HG03139 (cell line): ENCODE results near the gene FAM107A.
A peak's percentile ranks its signal among the peaks of the same experiment; 100 is the strongest.
"Not testable (repeated sequence)": the region's sequence is repeated elsewhere in the genome, so short reads cannot be mapped to it uniquely, and the experiment has no call there.

Source experiments
- ATAC-seq: cut with Tn5 transposase; IDR thresholded peaks from one replicate; pipeline ENCODE4 v1.9.1; 2021; ENCODE audit not compliant: unreplicated experiment

Gene FAM107A

DNA sequence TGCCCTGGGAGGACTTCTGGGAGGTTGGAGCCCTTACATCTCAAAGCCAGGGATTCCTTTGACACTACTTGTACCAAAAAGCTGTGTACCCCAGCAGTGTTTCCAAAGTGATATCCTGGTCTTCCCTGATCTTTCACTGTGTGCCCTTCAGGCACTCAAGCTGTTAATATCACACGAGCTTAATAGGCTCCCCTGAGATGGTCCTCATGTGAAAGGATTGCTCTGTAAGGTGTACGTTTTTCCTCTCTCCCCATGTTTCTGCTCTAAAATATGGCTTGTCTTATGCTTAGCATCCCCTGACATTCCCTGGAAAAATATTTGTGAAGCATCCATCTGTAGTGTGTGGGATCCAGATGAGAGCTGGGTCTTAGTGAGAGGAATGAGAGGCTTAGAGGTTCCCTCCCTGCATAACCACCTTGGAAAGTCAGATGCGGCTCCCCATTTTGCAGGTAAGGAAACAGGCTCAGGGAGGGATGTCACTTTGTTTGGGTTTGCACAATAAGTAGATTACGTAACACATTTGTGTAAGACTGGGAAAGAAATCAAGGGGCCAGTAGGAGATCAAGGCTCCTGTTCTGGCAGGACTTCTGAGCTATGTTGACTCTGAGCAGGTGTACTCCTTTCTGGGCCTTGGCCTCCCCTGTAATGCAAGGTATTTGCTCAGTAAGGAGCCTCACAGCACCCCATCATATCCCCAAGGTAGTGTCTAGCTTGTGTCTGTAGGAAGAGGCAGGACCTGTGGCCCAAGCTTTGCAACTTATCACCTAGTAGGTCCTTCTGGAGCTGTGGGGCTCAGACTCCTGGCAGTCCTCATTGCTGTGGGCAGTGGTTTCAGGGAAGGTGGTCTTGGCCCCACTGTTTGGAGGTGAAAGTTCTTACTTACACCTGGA lies 39.5 kb downstream of the FAM107A start:
- no peak for ATAC-seq

DNA sequence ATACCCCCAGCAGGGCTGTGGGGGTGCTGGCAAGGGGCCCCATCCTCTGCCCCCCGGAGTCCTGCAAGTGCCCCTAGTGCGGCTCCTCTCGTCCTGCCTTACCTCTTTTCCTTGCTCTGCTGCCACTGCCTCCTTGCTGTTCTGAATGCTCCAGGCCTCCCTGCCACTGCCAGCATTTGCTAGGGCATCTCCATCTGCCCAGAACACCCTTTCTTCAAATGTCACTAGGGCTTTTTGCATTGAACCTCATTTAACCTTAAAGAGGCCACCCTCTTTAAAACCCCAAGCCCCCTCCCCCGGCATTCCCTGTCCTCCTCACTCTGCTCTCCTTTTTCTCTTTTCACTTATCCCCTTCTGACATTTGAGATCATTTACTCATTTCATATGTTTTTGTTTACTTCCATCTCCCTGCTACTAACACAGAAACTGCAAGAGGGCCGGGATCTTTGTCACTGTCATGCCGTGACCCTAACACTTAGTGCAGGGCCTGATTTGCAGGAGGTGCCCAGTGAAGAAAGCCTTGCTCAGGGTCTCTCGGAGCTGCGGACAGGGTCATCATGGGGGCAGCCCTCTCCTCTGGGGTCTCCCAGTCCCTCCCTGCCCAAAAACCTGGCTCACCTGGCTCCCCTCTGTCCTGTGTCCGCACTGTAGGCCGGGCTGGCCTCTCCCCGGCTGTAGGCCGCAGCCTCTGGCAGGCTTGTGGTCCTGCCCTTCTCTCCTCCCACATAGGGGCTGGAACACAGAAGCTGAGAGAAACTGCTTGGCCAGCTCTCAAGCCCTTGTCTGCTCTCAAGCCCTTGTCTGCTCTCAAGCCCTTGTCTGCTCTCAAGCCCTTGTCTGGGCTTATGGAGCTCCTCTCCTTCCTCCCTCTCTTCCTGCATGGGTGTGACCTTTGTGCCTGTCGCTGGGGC lies 40.4 kb downstream of the FAM107A start, which contains the start of gene ACOX2:
Gene ACOX2, minus strand, starts transcription at position 690 of the 911 bp plus-strand sequence. CDS start 2,084 bp downstream, outside the sequence.
- ATAC-seq, result no peak

DNA sequence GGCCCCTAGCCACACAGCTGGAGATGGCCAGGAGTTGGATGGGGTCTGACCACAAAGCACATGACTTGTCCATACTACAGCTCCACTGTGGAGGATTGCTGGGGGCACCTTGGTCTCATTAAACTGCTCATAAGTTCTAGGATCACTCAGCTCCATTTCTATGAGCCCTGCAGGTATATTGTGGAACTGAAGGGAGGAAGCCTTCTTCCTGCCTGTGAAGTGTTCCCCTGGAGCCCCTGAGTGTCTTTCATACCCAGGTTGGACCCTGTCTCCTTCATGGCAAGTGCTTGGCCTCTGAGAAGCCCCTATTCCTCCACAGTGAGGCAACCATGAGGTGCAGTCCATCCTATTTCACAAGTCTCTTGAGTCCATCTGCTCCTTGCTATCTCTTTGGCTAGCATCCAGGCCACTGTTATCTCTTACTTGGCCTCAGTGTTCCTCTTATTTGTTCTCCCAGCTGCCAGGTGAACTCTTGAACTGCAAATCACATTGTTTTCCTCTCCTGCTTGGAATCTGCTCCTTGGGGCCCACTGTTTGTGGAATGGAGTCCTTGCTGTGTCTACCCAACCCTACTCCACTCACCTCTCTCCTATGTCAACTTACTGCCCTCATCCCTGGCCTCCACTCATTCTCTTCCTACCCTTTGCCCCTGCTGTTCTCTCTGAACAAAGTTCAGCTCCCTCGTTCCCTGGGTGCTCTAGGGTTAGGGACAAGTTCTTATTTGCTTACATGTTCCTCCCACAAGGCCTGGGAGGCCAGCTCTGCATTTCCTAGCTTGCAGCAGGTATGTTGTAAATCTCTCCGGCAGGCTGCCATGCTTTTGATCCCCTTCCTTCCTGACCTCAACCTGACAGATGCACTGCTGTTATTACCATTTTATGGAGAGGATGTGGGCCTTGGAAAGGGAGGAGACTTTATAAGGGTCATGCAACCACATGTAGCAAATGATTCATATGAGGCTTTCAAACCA lies 41.4 kb downstream of the FAM107A start:
- ATAC-seq, result no peak

DNA sequence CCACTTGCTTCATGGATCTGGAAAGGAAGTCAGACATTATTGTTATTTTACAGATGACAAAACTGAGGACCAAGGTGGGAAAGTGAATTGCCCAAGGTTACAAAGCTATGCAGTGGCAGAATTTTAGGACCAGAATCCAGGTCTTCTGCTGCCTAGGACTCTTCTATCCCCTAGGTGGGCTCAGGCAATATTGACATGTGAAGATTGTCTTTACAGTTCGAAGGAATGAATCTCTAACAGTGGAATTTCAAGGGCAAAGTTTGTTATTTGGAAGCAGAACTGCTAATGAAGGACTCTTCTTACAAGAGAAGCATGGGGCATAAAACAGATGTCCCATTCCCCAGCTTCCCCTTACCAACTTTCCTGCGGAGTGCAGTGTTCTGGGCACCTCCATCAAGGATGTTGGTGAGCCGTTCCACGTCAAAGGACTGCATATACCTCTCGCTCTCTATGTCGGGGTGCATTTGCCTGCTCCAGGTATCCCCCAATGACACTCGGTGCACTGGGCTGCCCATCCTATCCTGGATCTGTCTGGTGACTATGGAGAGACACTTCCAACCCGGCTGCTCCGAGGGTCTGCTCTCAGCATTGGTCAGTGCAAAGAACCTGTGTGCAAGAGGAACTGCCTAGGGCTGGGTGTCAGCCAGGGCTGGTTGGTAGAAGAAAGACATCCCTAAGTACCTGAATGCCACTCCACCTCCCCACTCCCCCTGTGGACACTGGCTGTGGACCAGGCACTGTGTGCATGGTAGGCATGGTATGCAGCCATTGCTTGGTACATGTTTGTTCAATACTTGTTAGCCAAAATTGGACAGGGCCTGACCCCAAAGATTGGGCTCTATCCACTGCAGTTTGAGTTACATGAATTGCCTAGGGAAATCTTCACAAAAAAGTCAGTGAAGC lies 42.3 kb downstream of the FAM107A start:
- no peak for ATAC-seq

DNA sequence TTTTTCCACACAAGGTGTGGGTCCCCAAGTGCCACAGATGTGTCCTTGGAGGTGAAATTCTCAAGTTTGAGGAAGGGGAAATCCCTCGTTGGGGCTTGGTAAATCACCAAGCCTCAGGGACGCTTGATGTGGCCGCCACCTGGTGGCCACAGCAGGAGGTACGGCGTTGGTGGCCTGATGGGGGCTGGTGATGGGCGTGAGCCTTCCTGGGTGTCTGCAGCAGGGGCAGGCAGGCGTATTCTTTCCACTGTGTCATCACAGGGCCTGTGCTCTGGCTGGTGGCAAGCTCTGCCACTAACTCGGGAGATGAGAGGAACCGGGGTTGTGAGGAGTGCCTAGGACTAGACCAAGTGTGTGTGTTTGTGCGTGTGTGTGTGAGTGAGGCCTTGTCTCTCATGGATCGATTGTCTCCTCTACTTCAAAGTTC lies 44.4 kb downstream of the FAM107A start:
- ATAC-seq, result peak; percentile 86

DNA sequence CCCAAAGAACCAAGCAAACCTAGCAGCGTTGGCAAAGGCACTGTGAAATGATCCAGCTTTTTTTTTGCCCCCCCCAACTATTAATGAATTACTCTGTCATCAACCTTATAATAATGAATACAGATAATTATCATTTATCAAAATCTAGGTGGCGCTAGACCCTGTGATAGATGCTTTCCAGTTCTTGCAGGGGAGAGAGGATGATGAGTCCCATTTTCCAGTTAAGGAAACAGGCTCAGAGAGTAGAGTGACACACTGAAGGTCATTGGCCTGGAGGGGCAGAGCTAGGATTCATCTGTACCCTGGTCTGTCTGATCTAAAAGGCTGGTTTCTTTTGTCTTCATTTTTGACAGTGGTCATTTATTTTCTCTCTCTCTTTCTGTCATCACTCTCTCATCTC lies 45.2 kb downstream of the FAM107A start:
- no peak for ATAC-seq

DNA sequence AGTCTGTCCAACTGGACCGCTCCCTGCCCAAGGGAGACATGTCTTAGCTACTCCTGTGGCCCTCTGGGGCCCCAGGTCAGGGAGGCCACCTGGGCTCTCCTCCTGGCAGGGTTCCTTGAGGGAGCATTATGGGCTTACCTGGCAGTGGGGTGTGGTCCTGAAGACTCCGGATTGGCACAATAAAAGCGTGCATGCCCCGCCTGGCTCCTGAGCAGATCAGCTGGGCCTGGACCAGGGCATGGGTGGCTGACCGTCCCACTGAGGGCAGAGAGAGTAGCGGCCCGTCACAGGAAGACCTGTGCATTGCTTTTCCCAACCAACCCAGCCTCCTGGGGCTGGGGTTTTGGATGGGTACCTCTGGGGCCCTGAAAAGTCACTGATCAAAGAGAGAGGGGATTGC lies 45.6 kb downstream of the FAM107A start:
- ATAC-seq, result no peak

DNA sequence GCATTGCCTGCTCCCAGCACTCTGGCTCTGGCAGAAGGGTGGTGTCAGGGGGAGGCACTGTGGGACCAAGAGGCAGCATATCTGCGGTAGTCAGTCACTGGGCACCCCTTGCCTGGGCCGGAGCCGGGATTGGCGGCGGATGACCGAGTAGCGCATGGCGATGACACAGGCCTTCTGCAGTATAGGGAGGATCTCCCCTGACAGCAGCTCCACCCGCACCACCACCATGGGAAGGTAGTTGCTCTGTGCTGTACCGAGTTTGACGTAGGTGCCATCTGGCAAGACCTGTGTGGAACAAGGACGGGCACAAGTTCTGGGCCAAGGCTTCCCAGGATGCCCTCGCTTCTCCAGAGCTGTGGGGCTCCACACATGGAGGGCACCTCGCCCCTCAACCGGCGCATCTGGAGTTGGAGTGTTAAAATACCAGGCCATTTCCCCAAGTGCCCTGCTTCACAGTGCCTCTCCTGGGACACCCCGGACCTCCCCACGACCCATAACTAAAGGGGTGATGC lies 46.8 kb downstream of the FAM107A start:
- ATAC-seq, result no peak

DNA sequence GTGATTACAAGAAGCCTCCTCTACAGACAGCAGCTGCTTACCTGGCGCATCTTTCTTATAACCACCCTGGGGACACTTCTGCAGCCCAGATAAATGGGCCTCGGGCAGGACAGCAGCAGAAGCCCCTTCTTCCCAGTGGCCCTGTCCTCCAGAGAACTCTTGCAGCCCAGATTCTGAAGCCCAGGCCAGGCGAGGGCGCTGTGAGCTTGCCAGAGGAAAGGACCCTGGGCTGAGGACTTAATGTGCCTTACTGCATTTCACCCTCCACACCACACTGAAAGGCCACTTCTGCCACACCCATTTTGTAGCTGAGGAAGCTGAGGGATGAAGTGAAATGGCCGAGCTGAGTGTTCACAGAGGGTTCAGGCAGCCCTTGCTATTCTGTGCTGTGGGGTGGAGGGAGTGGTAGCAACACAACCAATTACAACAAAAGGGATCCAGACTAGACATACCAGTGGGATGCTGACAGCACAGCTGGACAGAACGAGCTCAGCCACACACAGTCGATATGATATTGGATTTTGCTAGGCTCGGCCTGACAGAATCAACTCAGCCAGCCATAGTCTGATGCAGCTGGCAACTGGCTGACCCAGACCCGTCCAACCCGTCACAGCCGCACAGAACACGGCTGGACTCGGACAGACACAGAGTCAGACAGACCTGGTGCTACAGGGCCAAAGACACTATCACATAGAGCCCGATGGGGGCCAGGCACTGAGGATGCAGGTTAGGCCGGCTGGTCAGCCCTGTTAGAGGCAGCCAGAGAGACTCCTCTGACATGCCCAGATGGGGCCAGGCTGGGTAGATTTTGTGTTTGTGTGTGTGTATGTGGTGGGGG lies 47.5 kb downstream of the FAM107A start:
- ATAC-seq, result no peak

DNA sequence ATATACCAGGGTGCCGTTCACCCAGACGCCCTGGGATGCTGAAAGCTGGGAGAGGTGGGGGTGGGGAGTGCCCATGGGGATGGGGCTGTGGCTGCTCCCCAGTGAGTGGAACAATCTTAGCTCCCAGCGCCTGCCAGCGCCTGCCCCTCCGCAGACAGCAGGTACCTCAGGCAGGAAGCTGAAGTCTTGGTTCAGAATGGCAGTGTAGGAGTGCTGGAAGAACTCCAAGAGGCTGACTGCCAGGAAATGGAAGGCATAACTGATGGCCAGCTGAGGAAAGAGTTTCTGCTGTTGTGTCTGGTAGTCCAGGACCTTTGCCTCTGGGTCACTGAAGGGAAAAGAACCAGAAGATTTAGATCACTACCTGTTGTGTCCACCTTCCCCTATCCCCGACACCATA lies 48.6 kb downstream of the FAM107A start:
- ATAC-seq, result no peak

DNA sequence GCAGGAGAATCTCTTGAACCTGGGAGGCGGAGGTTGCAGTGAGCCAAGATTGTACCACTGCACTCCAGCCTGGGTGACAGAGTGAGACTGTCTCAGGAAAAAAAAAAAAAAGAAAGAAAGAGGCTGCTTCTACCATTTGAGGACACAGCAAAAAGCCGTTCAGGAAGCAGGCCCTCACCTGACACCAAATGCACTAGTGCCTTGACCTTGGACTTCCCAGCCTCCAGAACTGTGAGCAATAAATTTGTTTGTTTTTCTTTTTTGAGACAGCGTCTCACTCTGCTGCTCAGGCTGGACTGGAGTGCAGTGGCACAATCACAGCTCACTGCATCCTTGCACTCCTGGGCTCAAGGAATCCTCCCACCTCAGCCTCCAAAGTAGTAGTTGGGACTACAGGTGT lies 49.8 kb downstream of the FAM107A start:
- ATAC-seq, result not testable (repeated sequence)

DNA sequence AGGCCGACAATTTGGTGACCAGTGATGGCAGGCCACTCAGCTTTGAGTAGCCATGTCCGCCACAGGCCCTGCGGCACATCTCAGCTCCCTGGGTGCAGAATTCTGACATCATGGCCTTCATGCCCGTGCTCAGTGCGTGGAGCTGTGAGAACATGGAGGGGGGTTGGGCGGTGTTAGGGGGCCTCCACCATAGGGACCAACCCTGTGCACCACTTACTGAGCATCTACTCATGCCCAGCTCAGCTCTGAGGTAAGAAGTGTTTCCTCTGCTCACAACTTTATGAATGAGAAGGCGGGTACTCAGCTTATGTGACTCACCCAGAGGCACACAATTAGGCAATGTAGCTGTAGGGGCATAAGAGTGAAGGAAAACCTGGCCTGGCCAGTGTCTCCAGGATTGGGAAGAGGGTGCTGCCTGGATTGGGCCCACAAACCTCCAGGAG lies 50.7 kb downstream of the FAM107A start:
- ATAC-seq, result no peak

DNA sequence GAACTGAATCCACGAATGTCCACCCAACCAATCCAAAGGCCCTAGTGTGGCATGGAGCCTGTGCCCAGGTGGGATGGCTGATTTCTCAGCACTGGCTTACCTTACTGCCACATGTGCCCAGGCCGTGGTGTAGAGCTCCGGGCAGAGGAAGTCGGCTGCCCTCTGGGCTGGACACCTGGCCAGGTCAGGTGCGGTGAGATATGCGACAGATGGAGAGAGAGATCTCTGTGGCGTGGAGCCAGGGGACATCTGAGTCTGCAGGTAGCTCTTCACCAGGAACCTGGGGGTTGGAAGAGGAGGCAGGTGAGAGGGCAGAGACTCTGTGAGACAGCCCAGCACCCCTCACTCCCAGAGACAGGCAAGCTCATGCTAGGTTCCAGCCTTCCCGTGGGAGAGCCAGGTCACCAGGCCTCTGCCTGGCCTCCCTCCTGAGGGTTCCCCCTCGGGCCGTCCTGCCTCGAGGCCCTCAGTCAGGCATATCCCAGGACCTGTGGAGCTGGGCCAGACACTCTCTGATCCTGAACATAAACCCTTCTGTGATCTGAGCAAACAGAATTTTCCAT lies 52.8 kb downstream of the FAM107A start:
- ATAC-seq, result no peak

DNA sequence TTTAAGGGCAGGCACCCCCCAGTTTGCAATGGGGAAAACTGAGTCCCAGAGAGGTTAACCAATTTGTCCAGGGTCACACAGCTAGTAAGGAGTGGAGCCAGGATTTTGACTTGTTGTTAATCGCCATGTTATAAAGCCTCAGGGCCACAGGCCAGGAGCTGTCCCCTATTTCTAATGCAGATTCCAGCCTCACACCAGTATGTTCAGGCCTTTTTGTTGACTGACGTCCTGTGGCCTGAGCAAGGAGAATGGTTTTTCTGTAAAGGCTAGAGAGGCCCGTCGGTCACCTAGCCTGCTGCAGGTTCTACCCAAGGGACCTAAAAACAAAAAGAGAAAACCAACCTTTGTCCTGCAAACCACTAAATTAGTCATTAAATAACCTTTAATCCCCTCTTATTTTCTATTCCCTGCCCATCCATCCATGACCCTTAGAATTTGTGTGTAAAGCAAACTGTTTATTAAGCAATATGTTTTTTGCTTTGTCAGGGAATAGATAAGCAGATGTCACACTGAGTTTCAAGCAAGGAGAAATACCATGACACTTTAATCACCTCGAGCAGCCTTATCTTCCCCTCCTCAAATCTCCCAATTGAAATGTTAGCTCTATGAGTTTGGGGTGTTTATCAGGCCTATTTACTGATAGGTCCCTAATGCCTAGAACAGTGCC lies 54.3 kb downstream of the FAM107A start:
- no peak for ATAC-seq

DNA sequence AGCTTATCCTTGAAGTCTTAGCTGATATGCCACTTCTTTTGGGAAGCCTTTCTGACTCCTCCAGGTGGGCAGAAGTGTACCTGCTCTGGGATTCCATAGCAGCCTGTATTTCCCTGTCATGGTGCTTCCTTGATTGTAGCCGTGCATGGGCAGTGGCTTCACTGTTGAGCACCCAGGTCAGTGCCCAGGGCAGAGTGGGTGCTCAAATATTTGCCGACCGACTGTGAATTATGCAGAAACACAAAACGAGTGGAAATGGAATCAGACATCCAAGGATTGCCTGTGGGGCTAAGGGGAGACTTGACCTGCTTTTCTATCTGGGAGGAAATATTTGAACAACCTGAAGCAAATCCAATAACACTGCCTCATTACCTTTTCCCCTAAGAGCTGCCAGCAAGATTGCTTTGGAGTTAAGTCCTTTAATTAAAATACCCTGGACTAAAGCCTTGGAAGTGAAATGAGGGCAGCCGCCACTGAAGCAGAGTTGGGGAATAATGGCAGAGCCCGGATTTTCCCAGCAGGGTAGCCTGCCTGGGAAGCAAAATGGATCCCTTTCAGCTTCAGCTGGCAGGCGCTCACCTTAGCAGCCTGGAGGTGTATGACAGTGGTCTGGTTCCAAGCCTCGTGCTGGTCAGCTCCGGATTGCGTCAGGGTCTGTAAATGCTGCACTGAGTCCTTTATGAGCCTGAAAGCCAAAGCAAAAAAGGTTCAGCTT lies 55.1 kb downstream of the FAM107A start:
- ATAC-seq, result no peak

DNA sequence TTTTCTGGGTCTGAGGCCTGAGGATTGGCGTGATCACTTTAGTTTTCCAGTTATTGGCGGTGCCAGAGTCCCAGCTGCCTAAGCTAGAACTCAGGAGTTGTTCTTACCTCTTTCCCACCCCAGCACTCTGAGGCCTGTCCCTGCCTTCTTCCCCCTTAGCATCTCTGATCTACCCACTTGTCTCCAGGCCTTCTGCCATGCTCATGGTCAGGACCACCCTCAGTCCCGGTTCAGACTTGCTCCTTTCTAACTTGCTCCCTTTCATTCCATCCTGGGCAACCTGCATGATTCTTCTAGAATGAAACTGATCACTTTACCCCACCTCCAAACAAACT lies 55.9 kb downstream of the FAM107A start:
- no peak for ATAC-seq
